HEK293 (cell line): Measurements from ENCODE around the gene MSI2.

ENCODE experiments used
- FEZF1 ChIP-seq: fragments of 450-650 bp; formaldehyde crosslinking; IDR thresholded peaks from 2 replicates; pipeline ENCODE4 v1.5.1; 2016; ENCODE audit warnings: missing biosample characterization, missing genetic modification characterization
- GLI4 ChIP-seq: fragments of 450-650 bp; formaldehyde crosslinking; IDR thresholded peaks from 2 replicates; pipeline ENCODE4 v1.5.1; 2016; ENCODE audit warnings: missing biosample characterization, missing genetic modification characterization
- HOXC10 ChIP-seq: sonication (generic); formaldehyde crosslinking; IDR thresholded peaks from 2 replicates; pipeline ENCODE4 v1.8.1; 2023; ENCODE audit warnings: mild to moderate bottlenecking, missing genetic modification reagents
- PRDM10 ChIP-seq: fragments of 450-650 bp; formaldehyde crosslinking; IDR thresholded peaks from 2 replicates; pipeline ENCODE4 v1.5.1; 2016; ENCODE audit warnings: missing biosample characterization, missing genetic modification characterization
- ZBTB1 ChIP-seq: fragments of 450-650 bp; formaldehyde crosslinking; IDR thresholded peaks from 2 replicates; pipeline ENCODE4 v1.5.1; 2016; ENCODE audit warnings: missing biosample characterization, missing genetic modification characterization
- ZBTB48 ChIP-seq: fragments of 450-650 bp; formaldehyde crosslinking; IDR thresholded peaks from 2 replicates; pipeline ENCODE4 v1.5.1; 2016; ENCODE audit warnings: missing biosample characterization, missing genetic modification characterization
- ZBTB8A ChIP-seq: fragments of 450-650 bp; formaldehyde crosslinking; IDR thresholded peaks from 2 replicates; pipeline ENCODE4 v1.5.1; 2016; ENCODE audit warnings: missing biosample characterization, missing genetic modification characterization
- ZEB2 ChIP-seq: fragments of 450-650 bp; formaldehyde crosslinking; IDR thresholded peaks from 2 replicates; pipeline ENCODE4 v1.5.1; 2016; ENCODE audit warnings: missing biosample characterization, missing genetic modification characterization
- ZNF140 ChIP-seq: fragments of 450-650 bp; formaldehyde crosslinking; IDR thresholded peaks from 2 replicates; pipeline ENCODE4 v1.5.1; 2016; ENCODE audit warnings: missing biosample characterization, missing genetic modification characterization
- ZNF214 ChIP-seq: fragments of 450-650 bp; formaldehyde crosslinking; IDR thresholded peaks from 2 replicates; pipeline ENCODE4 v1.5.1; 2017; ENCODE audit warnings: missing biosample characterization, mild to moderate bottlenecking, missing genetic modification characterization, borderline replicate concordance
- ZNF354C ChIP-seq: fragments of 450-650 bp; formaldehyde crosslinking; IDR thresholded peaks from 2 replicates; pipeline ENCODE4 v1.5.1; 2016; ENCODE audit warnings: missing biosample characterization, missing genetic modification characterization, low read depth, borderline replicate concordance
- ZNF501 ChIP-seq: fragments of 450-650 bp; formaldehyde crosslinking; IDR thresholded peaks from 2 replicates; pipeline ENCODE4 v1.5.1; 2016; ENCODE audit warnings: missing biosample characterization, missing genetic modification characterization
- ZNF510 ChIP-seq: fragments of 450-650 bp; formaldehyde crosslinking; IDR thresholded peaks from 2 replicates; pipeline ENCODE4 v1.5.1; 2018; ENCODE audit warnings: mild to moderate bottlenecking, missing genetic modification characterization, missing biosample characterization; ENCODE audit not compliant: insufficient replicate concordance
- ZNF514 ChIP-seq: fragments of 450-650 bp; formaldehyde crosslinking; IDR thresholded peaks from 2 replicates; pipeline ENCODE4 v1.5.1; 2016; ENCODE audit warnings: missing biosample characterization, missing genetic modification characterization
- ZNF518A ChIP-seq: fragments of 450-650 bp; formaldehyde crosslinking; conservative IDR thresholded peaks from 2 replicates; pipeline ENCODE4 v1.5.1; 2016; ENCODE audit warnings: low read depth, missing biosample characterization, missing genetic modification characterization
- ZNF600 ChIP-seq: fragments of 450-650 bp; formaldehyde crosslinking; IDR thresholded peaks from 2 replicates; pipeline ENCODE4 v1.5.1; 2016; ENCODE audit warnings: missing biosample characterization, missing genetic modification characterization
- ZNF654 ChIP-seq: fragments of 450-650 bp; formaldehyde crosslinking; IDR thresholded peaks from 2 replicates; pipeline ENCODE4 v1.5.1; 2016; ENCODE audit warnings: low read depth, missing biosample characterization, missing genetic modification characterization
- ZNF843 ChIP-seq: fragments of 450-650 bp; formaldehyde crosslinking; IDR thresholded peaks from 2 replicates; pipeline ENCODE4 v1.5.1; 2016; ENCODE audit warnings: missing biosample characterization, missing genetic modification characterization

The MSI2 gene

GRCh38 chr17:57523926-57524632 lies 267.8 kb downstream of the MSI2 start (continued):
- peak; percentile 52; the same call in 1 of the 2 replicates for TF ChIP-seq PRDM10
- TF ChIP-seq ZNF501 (tag by site-specific recombination) = no peak
- TF ChIP-seq ZBTB8A (tag by site-specific recombination) = peak; percentile 86
- no peak for TF ChIP-seq HOXC10 (CRISPR knock-in tag)
- TF ChIP-seq FEZF1 (tag by site-specific recombination) = peak; percentile 25; the same call in 1 of the 2 replicates
- TF ChIP-seq ZBTB1 = no peak
- TF ChIP-seq ZNF514 (tag by site-specific recombination) = no peak
- TF ChIP-seq ZNF510 (tag by site-specific recombination) = no peak
- 0 out of 2 replicates have a peak, but pooled peaks have one; percentile 30 for TF ChIP-seq ZNF518A (tag by site-specific recombination)
- TF ChIP-seq ZBTB48 = 0 out of 2 replicates have a peak, but pooled peaks have one; percentile 44
- TF ChIP-seq ZNF214 (tag by site-specific recombination) = no peak
- no peak for TF ChIP-seq ZNF654 (tag by site-specific recombination)
- TF ChIP-seq ZEB2 (tag by site-specific recombination) = peak; percentile 40; the same call in 1 of the 2 replicates
- TF ChIP-seq ZNF843 (tag by site-specific recombination) = 0 out of 2 replicates have a peak, but pooled peaks have one; percentile 36
- no peak for TF ChIP-seq GLI4 (tag by site-specific recombination)
- TF ChIP-seq ZNF140 (tag by site-specific recombination) = no peak
- peak; percentile 11; the same call in 1 of the 2 replicates for TF ChIP-seq ZNF600
- TF ChIP-seq ZNF354C = no peak
